Effector memory CD8-positive, alpha-beta T cell (primary cell): ENCODE data around the gene ZNRF3.
A peak's percentile ranks its signal among the peaks of the same experiment; 100 is the strongest.
"Not testable (repeated sequence)": the region's sequence is repeated elsewhere in the genome, so short reads cannot be mapped to it uniquely, and the experiment has no call there.

Experiments
- ATAC-seq: fragments of 150-1000 bp; cut with Tn5 transposase; replicated peaks from 2 replicates; pipeline ENCODE4 v1.10.0; 2021; ENCODE audit warnings: mild to moderate bottlenecking, moderate library complexity
- DNase-seq, 3 experiments: peaks; one replicate each; pipeline ENCODE4 v3.0.0; 2021
- H3K27ac Mint-ChIP-seq, 2 donors: one replicate each; pipeline ENCODE4 v1.8.0; 2022; ENCODE audit warnings: mild to moderate bottlenecking in 2 of 2, mixed read lengths in 2 of 2, moderate library complexity in 2 of 2
- H3K27me3 Mint-ChIP-seq, 2 donors: one replicate each; pipeline ENCODE4 v1.8.0; 2022; ENCODE audit warnings: mixed read lengths in 2 of 2
- H3K36me3 Mint-ChIP-seq: one replicate; pipeline ENCODE4 v1.8.0; 2022; ENCODE audit warnings: mild to moderate bottlenecking, moderate library complexity, mixed read lengths; ENCODE audit not compliant: insufficient read depth
- H3K4me1 Mint-ChIP-seq, 2 donors: one replicate each; pipeline ENCODE4 v1.8.0; 2022; ENCODE audit warnings: low read depth in 2 of 2, mixed read lengths in 2 of 2
- H3K4me3 Mint-ChIP-seq, 2 donors: one replicate each; pipeline ENCODE4 v1.8.0; 2022; ENCODE audit warnings: mild to moderate bottlenecking in 2 of 2, mixed read lengths in 2 of 2, moderate library complexity in 2 of 2
- H3K9me3 Mint-ChIP-seq, 2 donors: one replicate each; pipeline ENCODE4 v1.8.0; 2022; ENCODE audit warnings: mixed read lengths in 2 of 2

ZNRF3 gene

GRCh38 chr22:29032584-29032983, 149.2 kb downstream of the ZNRF3 start:
- Mint-ChIP-seq H3K27me3 (peaks cover 46 to 71% of the 10 kb centered on the region in 2 donors), H3K9me3 (no peaks in the 10 kb centered on the region), H3K4me1 (peaks cover 2 to 9% of the 10 kb centered on the region in 2 donors), H3K36me3 (no peaks in the 10 kb centered on the region), H3K4me3 (no peak overlapping the region), H3K27ac (no peak overlapping the region)
- DNase-seq = no peak
- ATAC-seq = no peak

GRCh38 chr22:29037340-29037932, 154.1 kb downstream of the ZNRF3 start:
- DNase-seq (no peak), ATAC-seq (no peak)
- H3K4me3 Mint-ChIP-seq = no peak overlapping the region
- H3K9me3 Mint-ChIP-seq = no peaks in the 10 kb centered on the region
- no peaks in the 10 kb centered on the region for H3K36me3 Mint-ChIP-seq
- H3K4me1 Mint-ChIP-seq = no peaks in the 10 kb centered on the region
- peaks cover 7 to 23% of the 10 kb centered on the region in 2 donors for H3K27me3 Mint-ChIP-seq
- no peak overlapping the region for H3K27ac Mint-ChIP-seq

DNA sequence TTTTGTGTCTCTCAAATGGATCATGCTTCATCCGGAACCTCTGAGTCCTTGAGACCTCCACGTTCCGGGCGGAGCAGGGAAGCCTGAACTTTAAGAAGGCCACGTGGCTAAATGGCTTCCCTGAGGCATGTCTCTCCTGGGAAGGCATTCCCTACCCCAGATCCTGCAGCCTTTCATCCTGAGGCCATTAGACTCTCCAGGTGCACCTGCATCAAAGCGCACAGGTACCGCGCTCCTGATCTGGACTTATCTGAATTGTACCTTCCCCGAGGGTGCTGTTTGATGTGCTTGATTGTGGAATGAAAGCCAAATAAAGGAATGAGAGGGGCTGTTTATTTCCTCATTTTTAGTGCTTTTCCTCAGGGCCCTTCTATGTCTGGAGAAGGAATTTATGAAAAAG, 155.8 kb downstream of the ZNRF3 start:
- Mint-ChIP-seq H3K4me1 (no peaks in the 10 kb centered on the region), H3K27me3 (peaks cover 0 to 6% of the 10 kb centered on the region in 2 donors), H3K36me3 (no peaks in the 10 kb centered on the region), H3K9me3 (no peaks in the 10 kb centered on the region), H3K27ac (no peak overlapping the region), H3K4me3 (no peak overlapping the region)
- ATAC-seq = no peak
- DNase-seq = no peak

DNA sequence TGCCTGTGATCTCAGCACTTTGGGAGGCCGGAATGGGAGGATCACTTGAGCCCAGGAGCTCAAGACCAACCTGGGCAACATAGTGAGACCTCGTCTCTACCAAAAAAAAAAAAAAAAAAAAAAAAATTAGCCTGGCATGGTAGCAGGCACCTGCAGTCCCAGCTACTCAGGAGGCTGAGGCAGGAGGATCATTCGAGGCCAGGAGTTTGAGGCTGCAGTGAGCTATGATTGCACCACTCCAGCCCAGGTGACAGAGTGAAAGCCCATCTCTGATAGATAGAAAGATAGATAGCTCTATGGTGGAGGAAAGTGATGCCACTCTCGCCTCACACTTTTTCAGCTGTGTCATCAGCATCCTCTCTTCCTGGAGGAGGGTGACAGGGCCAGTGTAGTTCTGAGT, 156.3 kb downstream of the ZNRF3 start:
- ATAC-seq, H3K27ac Mint-ChIP-seq, H3K4me1 Mint-ChIP-seq, H3K27me3 Mint-ChIP-seq, H3K4me3 Mint-ChIP-seq, H3K36me3 Mint-ChIP-seq, DNase-seq, H3K9me3 Mint-ChIP-seq: not testable (repeated sequence)

GRCh38 chr22:29040385-29041275, 157.3 kb downstream of the ZNRF3 start:
- H3K36me3 Mint-ChIP-seq = no peaks in the 10 kb centered on the region
- H3K27me3 Mint-ChIP-seq = no peaks in the 10 kb centered on the region
- peak; percentile 59 for ATAC-seq

GRCh38 chr22:29041408-29041807, 158.0 kb downstream of the ZNRF3 start:
- ATAC-seq (no peak), DNase-seq (no peak)
- H3K36me3 Mint-ChIP-seq = no peaks in the 10 kb centered on the region
- no peak overlapping the region for H3K27ac Mint-ChIP-seq
- no peaks in the 10 kb centered on the region for H3K9me3 Mint-ChIP-seq
- H3K4me1 Mint-ChIP-seq = no peaks in the 10 kb centered on the region
- no peaks in the 10 kb centered on the region for H3K27me3 Mint-ChIP-seq
- H3K4me3 Mint-ChIP-seq = no peak overlapping the region

More at GRCh38 chr22:29040385-29041275, 157.3 kb downstream of the ZNRF3 start:
- Mint-ChIP-seq H3K9me3 (no peaks in the 10 kb centered on the region), H3K4me1 (no peaks in the 10 kb centered on the region), H3K27ac (no peak overlapping the region), H3K4me3 (no peak overlapping the region)
- DNase-seq = peak; percentile 62 to 65 (median 64)

- ATAC-seq (no peak), DNase-seq (no peak)
- Mint-ChIP-seq H3K27ac (no peak overlapping the region), H3K4me3 (no peak overlapping the region), H3K9me3 (no peaks in the 10 kb centered on the region), H3K36me3 (no peaks in the 10 kb centered on the region), H3K27me3 (no peaks in the 10 kb centered on the region), H3K4me1 (no peaks in the 10 kb centered on the region)
These were observed 160.7 kb downstream of the ZNRF3 start for GRCh38 chr22:29043906-29044575.

DNA sequence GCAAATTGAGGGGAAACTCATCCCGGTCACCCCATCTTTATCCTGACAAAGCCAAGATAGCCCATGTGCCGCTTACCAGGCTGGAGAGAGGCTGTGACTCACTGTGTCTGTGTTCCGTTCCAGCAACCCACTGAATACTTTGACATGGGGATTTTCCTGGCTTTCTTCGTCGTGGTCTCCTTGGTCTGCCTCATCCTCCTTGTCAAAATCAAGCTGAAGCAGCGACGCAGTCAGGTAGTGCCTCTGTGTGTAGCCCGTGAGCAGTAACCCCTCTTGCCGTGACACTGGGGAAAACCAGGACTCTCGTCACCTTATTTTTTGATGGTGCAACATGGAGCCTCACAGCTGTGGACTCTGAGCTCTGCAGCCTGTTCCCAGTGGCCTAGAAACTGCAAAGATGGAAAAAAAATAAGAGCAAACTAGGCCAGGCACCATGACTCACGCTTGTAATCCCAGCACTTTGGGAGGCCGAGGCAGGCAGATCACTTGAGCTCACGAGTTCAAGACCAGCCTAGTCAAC, 161.3 kb downstream of the ZNRF3 start:
- H3K27me3 Mint-ChIP-seq = no peaks in the 10 kb centered on the region
- H3K4me1 Mint-ChIP-seq = no peaks in the 10 kb centered on the region
- H3K9me3 Mint-ChIP-seq = no peaks in the 10 kb centered on the region
- H3K36me3 Mint-ChIP-seq = no peaks in the 10 kb centered on the region
- DNase-seq (no peak), ATAC-seq (no peak)
- H3K27ac Mint-ChIP-seq = no peak overlapping the region
- H3K4me3 Mint-ChIP-seq = no peak overlapping the region

DNA sequence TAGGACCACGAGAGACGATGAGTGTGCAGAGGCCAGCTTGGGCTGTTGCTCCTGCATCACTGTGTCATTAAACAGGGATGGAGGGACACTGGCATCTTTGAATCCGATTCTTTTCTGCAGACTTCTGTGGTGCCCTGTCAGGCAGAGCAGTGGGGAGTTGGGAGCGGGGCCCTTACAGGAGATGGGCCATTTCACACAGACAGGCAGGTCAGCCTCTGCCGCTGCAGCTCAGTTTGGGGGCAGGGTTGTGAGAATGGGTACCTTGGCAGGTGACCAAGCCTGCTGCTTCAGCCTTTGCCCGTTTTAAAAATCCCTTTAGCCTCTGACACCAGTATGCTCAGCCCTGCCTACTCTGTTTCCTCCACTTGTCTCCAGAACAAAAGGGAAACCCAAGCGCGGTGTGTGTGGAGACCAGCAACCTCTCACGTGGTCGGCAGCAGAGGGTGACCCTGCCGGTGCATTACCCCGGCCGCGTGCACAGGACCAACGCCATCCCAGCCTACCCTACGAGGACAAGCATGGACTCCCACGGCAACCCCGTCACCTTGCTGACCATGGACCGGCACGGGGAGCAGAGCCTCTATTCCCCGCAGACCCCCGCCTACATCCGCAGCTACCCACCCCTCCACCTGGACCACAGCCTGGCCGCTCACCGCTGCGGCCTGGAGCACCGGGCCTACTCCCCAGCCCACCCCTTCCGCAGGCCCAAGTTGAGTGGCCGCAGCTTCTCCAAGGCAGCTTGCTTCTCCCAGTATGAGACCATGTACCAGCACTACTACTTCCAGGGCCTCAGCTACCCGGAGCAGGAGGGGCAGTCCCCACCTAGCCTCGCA, 165.7 kb downstream of the ZNRF3 start:
- no peaks in the 10 kb centered on the region for H3K4me1 Mint-ChIP-seq
- no peak overlapping the region for H3K27ac Mint-ChIP-seq
- H3K36me3 Mint-ChIP-seq = no peaks in the 10 kb centered on the region
- ATAC-seq (no peak), DNase-seq (no peak)
- H3K9me3 Mint-ChIP-seq = no peaks in the 10 kb centered on the region
- no peaks in the 10 kb centered on the region for H3K27me3 Mint-ChIP-seq
- no peak overlapping the region for H3K4me3 Mint-ChIP-seq

GRCh38 chr22:29049655-29050263, 166.4 kb downstream of the ZNRF3 start:
- H3K4me3 Mint-ChIP-seq = no peak overlapping the region
- no peaks in the 10 kb centered on the region for H3K4me1 Mint-ChIP-seq
- H3K27ac Mint-ChIP-seq = no peak overlapping the region
- ATAC-seq (no peak), DNase-seq (no peak)
- no peaks in the 10 kb centered on the region for H3K27me3 Mint-ChIP-seq
- no peaks in the 10 kb centered on the region for H3K36me3 Mint-ChIP-seq
- no peaks in the 10 kb centered on the region for H3K9me3 Mint-ChIP-seq

GRCh38 chr22:29050457-29050856, 167.1 kb downstream of the ZNRF3 start:
- H3K27me3 Mint-ChIP-seq = peaks cover 0 to under 1% of the 10 kb centered on the region in 2 donors
- H3K4me1 Mint-ChIP-seq = no peaks in the 10 kb centered on the region
- no peak overlapping the region for H3K27ac Mint-ChIP-seq
- no peaks in the 10 kb centered on the region for H3K9me3 Mint-ChIP-seq
- H3K36me3 Mint-ChIP-seq = no peaks in the 10 kb centered on the region
- DNase-seq (no peak), ATAC-seq (no peak)
- H3K4me3 Mint-ChIP-seq = no peak overlapping the region

DNA sequence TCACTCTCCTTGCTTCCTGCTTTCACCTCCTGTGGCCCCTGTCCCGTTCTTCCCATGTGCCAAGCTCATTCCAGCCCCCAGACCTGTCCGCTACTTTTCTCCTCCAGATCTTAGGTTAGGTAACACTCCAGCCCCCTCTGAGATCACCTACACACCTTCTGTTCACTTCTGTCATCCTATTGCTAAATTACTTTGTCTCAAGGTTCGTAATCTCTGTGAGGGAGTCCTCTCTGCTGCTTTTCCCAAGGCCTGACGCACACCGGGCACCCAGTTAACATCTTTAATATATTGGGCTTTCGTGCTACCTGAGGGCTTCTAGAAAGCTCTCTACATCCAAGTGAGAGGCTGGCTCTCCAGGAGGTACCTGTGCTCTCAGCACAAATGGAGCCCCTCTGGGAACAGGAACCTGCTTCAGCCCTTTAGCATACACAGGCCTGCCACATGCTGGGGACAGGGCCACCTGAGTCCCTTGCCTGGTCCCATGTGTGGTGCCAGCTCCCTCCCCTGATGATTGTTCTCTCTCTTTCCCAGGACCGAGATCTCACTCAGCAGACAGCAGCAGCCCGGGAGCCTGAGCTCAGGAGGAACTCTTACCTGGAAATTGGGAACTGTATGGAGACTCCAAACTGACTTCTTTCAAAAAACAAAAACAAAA, 169.8 kb downstream of the ZNRF3 start:
- no peaks in the 10 kb centered on the region for H3K36me3 Mint-ChIP-seq
- DNase-seq (no peak), ATAC-seq (no peak)
- no peak overlapping the region for H3K4me3 Mint-ChIP-seq
- H3K27me3 Mint-ChIP-seq = peaks cover 0 to 5% of the 10 kb centered on the region in 2 donors
- H3K27ac Mint-ChIP-seq = peak overlapping the region in 1 of 2 donors; percentile 7
- H3K9me3 Mint-ChIP-seq = no peaks in the 10 kb centered on the region
- no peaks in the 10 kb centered on the region for H3K4me1 Mint-ChIP-seq
